GM19452 (cell line): ENCODE results near the gene STEAP2.

Experiments
- ATAC-seq: cut with Tn5 transposase; IDR thresholded peaks from one replicate; pipeline ENCODE4 v1.9.1; 2021; ENCODE audit not compliant: unreplicated experiment

The STEAP2 gene

DNA sequence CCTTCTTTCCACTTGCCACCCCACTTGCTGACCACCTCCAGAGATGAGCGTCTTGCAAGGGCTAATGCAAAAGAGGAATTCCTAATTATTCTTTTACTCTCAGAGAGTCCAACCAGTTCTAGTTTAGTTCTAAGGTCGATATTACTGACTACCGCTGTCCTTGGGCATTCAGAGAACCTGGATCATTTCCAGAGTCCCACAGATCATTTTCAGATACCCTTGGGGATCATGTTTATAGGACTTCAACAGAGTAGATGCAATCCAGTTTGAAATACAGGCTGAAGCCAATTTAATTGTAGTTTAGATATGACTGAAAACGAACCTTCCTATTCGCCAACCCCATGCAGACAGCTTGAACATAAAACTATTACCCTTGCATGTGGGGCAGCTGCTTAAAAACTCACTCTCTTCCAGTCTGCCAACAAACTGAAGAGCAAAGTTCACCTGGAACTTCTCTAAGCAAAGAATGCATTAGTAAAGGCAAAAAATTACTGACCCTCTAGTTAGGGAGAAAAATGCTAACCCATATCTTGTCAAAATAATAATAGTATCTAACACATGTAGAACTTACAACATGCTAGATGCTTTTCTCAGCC lies 55.8 kb downstream of the STEAP2 start:
- no peak for ATAC-seq

DNA sequence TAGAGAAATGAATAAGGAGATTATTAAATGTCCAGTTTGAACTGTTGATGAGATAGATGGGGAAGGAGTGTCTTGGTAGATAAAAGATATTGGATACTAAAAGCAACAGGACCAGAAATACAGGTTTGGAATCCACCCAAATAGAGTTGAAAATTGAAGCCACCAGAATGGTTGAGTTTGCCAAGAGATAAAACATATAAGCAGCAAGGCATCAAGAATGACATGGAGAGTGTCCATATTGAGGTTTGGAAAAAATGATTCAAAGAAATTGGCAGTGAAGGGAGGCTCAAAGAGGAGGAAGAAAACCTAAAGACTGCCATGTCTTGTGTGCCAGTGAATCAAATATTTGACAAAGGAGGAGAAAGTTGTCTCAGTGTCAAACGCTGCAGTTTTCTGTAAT lies 57.6 kb downstream of the STEAP2 start:
- no peak for ATAC-seq

DNA sequence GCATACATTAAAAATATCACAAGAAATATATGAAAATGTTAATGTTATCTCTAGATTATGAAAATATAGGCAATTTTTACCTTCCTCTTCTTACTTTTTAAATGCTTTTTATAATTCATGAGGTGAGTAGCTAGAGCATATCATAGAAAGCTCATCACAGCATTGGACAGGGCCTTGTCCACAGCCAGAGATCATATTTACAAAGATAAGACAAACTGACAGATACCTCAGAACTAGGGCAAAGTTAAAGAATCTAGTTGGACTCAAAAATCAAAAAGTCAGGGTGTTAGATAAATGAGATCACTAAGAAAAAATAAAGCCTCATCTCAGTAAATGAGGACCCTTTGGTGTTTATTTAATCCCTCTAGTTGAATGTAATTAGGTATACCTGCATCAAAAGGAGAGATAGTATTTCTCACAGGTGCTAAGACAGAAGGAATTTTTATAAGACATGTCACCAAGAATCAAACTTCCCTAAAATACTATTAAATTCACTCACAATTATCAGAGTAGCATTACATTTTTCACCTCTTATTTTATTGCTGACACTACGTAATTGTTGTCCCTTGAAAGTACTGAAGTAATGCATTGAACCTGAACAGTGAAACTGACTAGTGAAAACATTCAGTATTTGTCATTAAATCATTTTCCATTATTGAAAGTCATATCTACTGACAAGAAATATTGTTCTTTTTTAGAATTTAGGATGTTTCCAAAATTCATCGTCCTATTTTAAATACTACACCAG lies 59.1 kb downstream of the STEAP2 start:
- no peak for ATAC-seq

DNA sequence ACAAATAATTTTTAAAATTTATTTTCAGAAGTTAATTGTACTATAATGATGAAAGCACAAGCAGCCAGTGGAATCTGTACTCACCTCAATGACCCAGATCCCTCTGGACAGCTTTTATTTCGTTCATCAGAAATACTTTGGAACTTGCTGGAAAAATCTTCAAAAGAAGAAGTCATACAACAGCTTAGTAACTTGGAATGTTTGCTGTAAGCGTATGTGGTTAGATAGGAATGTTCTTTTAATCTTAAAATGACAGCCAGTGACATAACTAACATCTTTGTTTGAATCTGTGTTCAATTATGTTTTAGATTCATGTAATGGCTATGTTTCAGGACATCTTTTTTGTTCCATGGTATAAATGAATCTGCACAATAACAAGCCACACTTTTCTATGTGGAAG lies 60.2 kb downstream of the STEAP2 start:
- ATAC-seq = no peak

DNA sequence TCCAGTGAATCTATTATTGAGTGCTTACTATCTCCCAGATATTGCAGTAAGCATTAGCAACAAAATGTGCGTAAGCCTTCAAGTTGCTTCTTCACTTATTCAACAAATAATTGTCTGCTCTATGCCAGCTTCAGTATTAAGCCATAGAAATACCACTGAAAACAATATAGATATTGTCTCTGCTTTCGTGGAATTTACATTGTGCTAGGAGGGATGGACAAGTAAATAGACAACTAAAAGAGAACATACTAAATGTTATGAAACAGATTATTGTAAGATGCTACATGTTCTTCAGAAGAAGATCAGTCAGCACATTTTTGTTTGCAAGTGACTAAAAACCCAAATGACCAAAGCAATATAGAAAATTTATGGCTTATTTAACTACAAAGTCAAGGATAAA lies 60.7 kb downstream of the STEAP2 start:
- ATAC-seq = no peak

DNA sequence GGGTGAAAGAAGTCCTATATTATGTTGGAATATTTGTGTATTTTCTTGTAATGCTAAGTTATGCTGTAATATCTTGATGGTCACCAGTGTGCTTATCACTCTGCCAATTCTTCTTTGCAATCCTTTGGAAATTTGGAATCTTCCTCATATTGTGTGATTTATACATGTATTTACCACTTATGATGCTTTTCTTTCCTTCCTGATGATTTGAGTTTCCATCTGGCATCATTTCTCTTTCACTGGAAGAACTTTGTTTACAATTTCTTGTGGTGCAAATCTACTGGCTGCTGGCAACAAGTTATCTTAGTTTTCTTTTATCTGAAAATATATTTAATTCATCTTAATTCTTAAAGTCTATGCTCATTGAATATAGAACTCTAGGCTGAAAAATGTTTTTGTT lies 62.6 kb downstream of the STEAP2 start:
- no peak for ATAC-seq

DNA sequence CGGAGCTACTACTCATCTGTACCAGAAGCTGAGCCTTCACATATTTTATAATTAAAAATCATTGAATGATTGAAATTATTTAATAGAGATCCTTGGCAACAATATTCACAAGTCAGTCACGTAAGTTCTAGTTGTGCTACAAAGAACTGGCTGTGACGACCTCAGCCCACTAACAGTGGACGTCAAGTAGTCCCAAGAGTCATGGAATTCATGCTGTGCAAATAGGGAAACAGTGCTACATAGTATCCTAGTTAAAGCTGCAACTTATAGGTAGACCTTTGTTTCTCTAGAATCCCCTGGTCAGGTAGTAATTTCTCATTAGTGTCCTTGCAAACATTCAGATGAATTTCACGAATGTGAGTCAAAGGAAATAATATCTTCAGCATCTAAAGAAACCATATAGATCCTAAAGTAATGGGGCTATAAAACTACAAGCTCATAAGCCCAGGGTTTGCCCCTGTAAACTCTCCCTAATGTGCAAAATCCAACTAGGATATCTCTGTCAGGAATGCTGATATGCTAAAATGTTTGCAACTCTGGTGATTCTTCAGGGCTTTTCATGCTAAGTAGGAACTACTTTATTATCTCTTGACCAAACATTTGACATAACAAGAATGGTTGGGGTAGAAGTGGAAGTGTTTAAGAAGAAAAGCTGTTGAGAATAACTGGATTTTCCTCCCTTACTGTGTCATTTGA lies 64.6 kb downstream of the STEAP2 start:
- no peak for ATAC-seq
